NCI-H748 (cell line): ENCODE data around the gene DHX29.
"Not testable (repeated sequence)": the region's sequence is repeated elsewhere in the genome, so short reads cannot be mapped to it uniquely, and the experiment has no call there.

Experiments used
- DNase-seq: peaks from one replicate; lab custom pipeline; 2025; ENCODE audit not compliant: unreplicated experiment; lab: John Stamatoyannopoulos, UW

The DHX29 gene

GRCh38 chr5:55318237-55318636, 10.7 kb upstream of the DHX29 start:
- not testable (repeated sequence) for DNase-seq

GRCh38 chr5:55316837-55317236, 9.3 kb upstream of the DHX29 start:
- no peak for DNase-seq

GRCh38 chr5:55316289-55316688, 8.8 kb upstream of the DHX29 start:
- no peak for DNase-seq

GRCh38 chr5:55313870-55314617, 6.5 kb upstream of the DHX29 start:
- DNase-seq = no peak

GRCh38 chr5:55308254-55308836, 851 bp upstream of the DHX29 start:
- DNase-seq = peak; percentile 51

- peak; percentile 29 for DNase-seq
Measured at GRCh38 chr5:55306641-55307382, 682 bp downstream of the DHX29 start.

- no peak for DNase-seq
Measured at GRCh38 chr5:55305345-55305744, 2.1 kb downstream of the DHX29 start.

GRCh38 chr5:55304584-55304983, 2.9 kb downstream of the DHX29 start:
- no peak for DNase-seq

GRCh38 chr5:55303238-55303690, 4.2 kb downstream of the DHX29 start:
- DNase-seq = no peak

GRCh38 chr5:55300890-55301289, 6.6 kb downstream of the DHX29 start:
- DNase-seq = no peak

GRCh38 chr5:55294935-55295334, 12.6 kb downstream of the DHX29 start:
- no peak for DNase-seq

GRCh38 chr5:55290991-55291390, 16.5 kb downstream of the DHX29 start:
- DNase-seq = no peak

- no peak for DNase-seq
Measured at GRCh38 chr5:55289808-55290207, 17.7 kb downstream of the DHX29 start.

- DNase-seq = no peak
Measured at GRCh38 chr5:55286411-55286933, 21.0 kb downstream of the DHX29 start.

GRCh38 chr5:55278778-55279177, 28.7 kb downstream of the DHX29 start:
- no peak for DNase-seq

- no peak for DNase-seq
Measured at GRCh38 chr5:55276771-55277170, 30.7 kb downstream of the DHX29 start.

- no peak for DNase-seq
Measured at GRCh38 chr5:55258339-55258738, 49.2 kb downstream of the DHX29 start.

GRCh38 chr5:55254802-55255201, 52.7 kb downstream of the DHX29 start:
- DNase-seq = no peak

- DNase-seq = no peak
Measured at GRCh38 chr5:55250064-55250463, 57.4 kb downstream of the DHX29 start.

GRCh38 chr5:55241746-55242145, 65.7 kb downstream of the DHX29 start:
- DNase-seq = peak; percentile 18

GRCh38 chr5:55236800-55237199, 70.7 kb downstream of the DHX29 start:
- DNase-seq = no peak
